Tibial nerve (tissue), 4 donors: ENCODE measurements around the gene SEC11A. TPM values are rescaled to one million over a fixed set of nuclear protein-coding genes. Genes with fewer than 3 reads are reported as not detected.
"Not testable (repeated sequence)": the region's sequence is repeated elsewhere in the genome, so short reads cannot be mapped to it uniquely, and the experiment has no call there.

ENCODE experiments used
- DNase-seq, 2 donors: peaks; one replicate each; pipeline ENCODE4 v3.0.0-alpha.2; 2019; ENCODE audit warnings: low spot score in 2 of 2
- H3K27ac ChIP-seq, 4 donors: fragments of 200-600 bp; sonication (generic) in 3 of 4; one replicate each; pipeline ENCODE4 v1.5.1; 2017 to 2019; ENCODE audit warnings: mild to moderate bottlenecking in 1 of 4
- H3K27me3 ChIP-seq, 2 donors: fragments of 200-600 bp; sonication (generic) in 1 of 2; one replicate each; pipeline versions ENCODE4 v1.5.1 to v1.6.0; 2017 to 2019
- H3K36me3 ChIP-seq, 3 donors: fragments of 200-600 bp; sonication (generic); one replicate each; pipeline ENCODE4 v1.5.1; 2018 to 2019
- H3K4me1 ChIP-seq, 4 donors: fragments of 200-600 bp; sonication (generic) in 3 of 4; one replicate each; pipeline ENCODE4 v1.5.1; 2017 to 2019
- H3K4me3 ChIP-seq, 4 donors: fragments of 200-600 bp; sonication (generic) in 3 of 4; one replicate each; pipeline ENCODE4 v1.5.1; 2017 to 2019; ENCODE audit warnings: mild to moderate bottlenecking in 1 of 4, moderate library complexity in 1 of 4
- H3K9me3 ChIP-seq, 4 donors: fragments of 200-600 bp; sonication (generic) in 3 of 4; one replicate each; pipeline ENCODE4 v1.5.1; 2017 to 2019
- CTCF ChIP-seq, 5 experiments: fragments of 200-600 bp in 3 of 5; fragments of 450-650 bp in 2 of 5; sonication (generic) in 3 of 5; IDR thresholded peaks; one replicate each; pipeline ENCODE4 v1.5.1; 2016 to 2019; ENCODE audit warnings: antibody characterized with exemption in 5 of 5, mild to moderate bottlenecking in 3 of 5, moderate library complexity in 2 of 5
- EP300 ChIP-seq, 2 donors: sonication (generic); formaldehyde crosslinking; IDR thresholded peaks; one replicate each; pipeline ENCODE4 v1.6.1; 2017; ENCODE audit warnings: antibody characterized with exemption in 2 of 2, mild to moderate bottlenecking in 1 of 2
- POLR2A ChIP-seq, 2 donors: fragments of 450-650 bp; IDR thresholded peaks; one replicate each; pipeline ENCODE4 v1.6.1; 2017; ENCODE audit warnings: antibody characterized with exemption in 2 of 2, mild to moderate bottlenecking in 2 of 2, moderate library complexity in 2 of 2
- WGBS, 2 donors: methylation state at CpG; one replicate each; pipeline ENCODE4 v1.1.5; 2018; 5-methylcytosine and 5-hydroxymethylcytosine counted together
- total RNA-seq, 4 donors: library from RNA; depleted of rRNA; stranded (reverse); fragments of >200 nt; gene quantifications; one replicate each; pipeline ENCODE4 v1.1.0, GENCODE V29; 2016

SEC11A gene
- total RNA-seq, 4 donors from 2014 or later, result 88.2 to 132 (median 119) TPM

GRCh38 chr15:84755736-84756527 is 40.0 kb upstream of the SEC11A start:
- no peak for DNase-seq
- Histone ChIP-seq H3K4me1 (peaks cover 0 to 86% (median 30%) of the 10 kb centered on the region in 4 donors), H3K4me3 (no peak overlapping the region), H3K9me3 (no peaks in the 10 kb centered on the region), H3K27me3 (no peaks in the 10 kb centered on the region), H3K36me3 (no peaks in the 10 kb centered on the region), H3K27ac (no peak overlapping the region)
- TF ChIP-seq CTCF (IDR thresholded peaks at IDR 0.05) (no peak), POLR2A (IDR thresholded peaks at IDR 0.05) (no peak), EP300 (IDR thresholded peaks at IDR 0.05) (no peak)
- WGBS, 2 donors, result 91 to 100% methylated on average over 1 of the region's 1 CpG

GRCh38 chr15:84754889-84755288 is 39.0 kb upstream of the SEC11A start:
- H3K27ac ChIP-seq, H3K4me3 ChIP-seq, H3K27me3 ChIP-seq, H3K9me3 ChIP-seq, DNase-seq, H3K36me3 ChIP-seq: not testable (repeated sequence)
- H3K4me1 ChIP-seq, result peaks cover 0 to 86% (median 33%) of the 10 kb centered on the region in 4 donors
- WGBS, 2 donors, result 76% methylated on average over 4 of the region's 4 CpGs

- Histone ChIP-seq H3K27me3 (no peaks in the 10 kb centered on the region), H3K4me1 (peaks cover 0 to 72% (median 32%) of the 10 kb centered on the region in 4 donors), H3K27ac (peak overlapping the region in 2 of 4 donors; percentile 8 to 50), H3K9me3 (no peaks in the 10 kb centered on the region), H3K4me3 (no peak overlapping the region), H3K36me3 (no peaks in the 10 kb centered on the region)
- 46 to 47% methylated on average over 3 of the region's 3 CpGs for WGBS, 2 donors
- no peak for DNase-seq
- TF ChIP-seq EP300 (IDR thresholded peaks at IDR 0.05), result no peak
- no peak for TF ChIP-seq POLR2A (IDR thresholded peaks at IDR 0.05)
- TF ChIP-seq CTCF (IDR thresholded peaks at IDR 0.05), result no peak
These were observed 36.8 kb upstream of the SEC11A start for GRCh38 chr15:84752700-84753099.

GRCh38 chr15:84752195-84752594 is 36.3 kb upstream of the SEC11A start:
- Histone ChIP-seq H3K27ac (peak overlapping the region in 2 of 4 donors; percentile 50 to 52), H3K9me3 (no peaks in the 10 kb centered on the region), H3K4me1 (peaks cover 0 to 70% (median 32%) of the 10 kb centered on the region in 4 donors), H3K4me3 (no peak overlapping the region), H3K27me3 (no peaks in the 10 kb centered on the region), H3K36me3 (no peaks in the 10 kb centered on the region)
- 91 to 100% methylated on average over 1 of the region's 1 CpG for WGBS, 2 donors
- DNase-seq, result no peak
- TF ChIP-seq POLR2A (IDR thresholded peaks at IDR 0.05) (no peak), CTCF (IDR thresholded peaks at IDR 0.05) (no peak), EP300 (IDR thresholded peaks at IDR 0.05) (no peak)

GRCh38 chr15:84751721-84752120 is 35.8 kb upstream of the SEC11A start:
- H3K4me3 ChIP-seq, H3K9me3 ChIP-seq, H3K36me3 ChIP-seq, DNase-seq, H3K27me3 ChIP-seq: not testable (repeated sequence)
- WGBS, 2 donors, result 91 to 93% methylated on average over 6 of the region's 6 CpGs
- peaks cover 0 to 71% (median 36%) of the 10 kb centered on the region in 4 donors for H3K4me1 ChIP-seq
- H3K27ac ChIP-seq, result peak overlapping the region in 1 of 4 donors; percentile 52

GRCh38 chr15:84750583-84751092 is 34.7 kb upstream of the SEC11A start:
- Histone ChIP-seq H3K27me3 (no peaks in the 10 kb centered on the region), H3K4me1 (peaks cover 0 to 71% (median 38%) of the 10 kb centered on the region in 4 donors), H3K27ac (peak overlapping the region in 3 of 4 donors; percentile 5 to 91 (median 18)), H3K36me3 (no peaks in the 10 kb centered on the region), H3K4me3 (peak overlapping the region in 1 of 4 donors; percentile 97), H3K9me3 (no peaks in the 10 kb centered on the region)
- 23 to 51% methylated on average over 2 of the region's 2 CpGs for WGBS, 2 donors
- DNase-seq, result no peak
- no peak for TF ChIP-seq CTCF (IDR thresholded peaks at IDR 0.05)
- no peak for TF ChIP-seq EP300 (IDR thresholded peaks at IDR 0.05)
- no peak for TF ChIP-seq POLR2A (IDR thresholded peaks at IDR 0.05)
